Ovary (tissue), 3 donors: ENCODE results near the gene IL1RAPL1.

ENCODE experiments used
- EP300 ChIP-seq: sonication (generic); formaldehyde crosslinking; IDR thresholded peaks from one replicate; pipeline ENCODE4 v1.6.1; 2017; ENCODE audit warnings: antibody characterized with exemption
- TF ChIP-seq, protein P1 (sequence below), 3 donors: fragments of 450-650 bp in 2 of 3; fragments of 200-600 bp in 1 of 3; IDR thresholded peaks; one replicate each; pipeline versions ENCODE4 v1.5.1 to v1.8.0; 2016 to 2022; ENCODE audit warnings: antibody characterized with exemption in 3 of 3, mild to moderate bottlenecking in 1 of 3
- donor health status: DM: no; HTN: no; CAD: no.

DNA sequence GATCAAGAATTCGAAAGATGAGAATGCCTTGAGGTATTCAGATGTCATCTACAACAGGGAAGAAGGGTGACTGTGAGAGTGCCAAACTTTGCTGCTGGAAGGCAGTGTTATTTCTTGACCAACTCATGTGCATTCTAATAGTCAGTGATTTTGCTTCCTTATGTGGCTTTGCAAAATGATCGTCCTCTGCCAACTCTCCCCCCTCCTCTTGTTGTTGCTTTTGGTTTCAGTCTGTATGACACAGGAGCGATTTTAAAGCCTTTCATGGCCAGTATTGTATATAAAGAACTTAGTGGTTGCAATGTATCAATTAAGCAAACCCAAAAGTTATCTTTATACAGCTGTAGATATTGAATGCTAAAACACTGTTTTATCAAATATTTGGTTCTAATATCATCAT, 379.1 kb downstream of the IL1RAPL1 start:
- no peak for TF ChIP-seq EP300
- TF ChIP-seq, protein P1, sequence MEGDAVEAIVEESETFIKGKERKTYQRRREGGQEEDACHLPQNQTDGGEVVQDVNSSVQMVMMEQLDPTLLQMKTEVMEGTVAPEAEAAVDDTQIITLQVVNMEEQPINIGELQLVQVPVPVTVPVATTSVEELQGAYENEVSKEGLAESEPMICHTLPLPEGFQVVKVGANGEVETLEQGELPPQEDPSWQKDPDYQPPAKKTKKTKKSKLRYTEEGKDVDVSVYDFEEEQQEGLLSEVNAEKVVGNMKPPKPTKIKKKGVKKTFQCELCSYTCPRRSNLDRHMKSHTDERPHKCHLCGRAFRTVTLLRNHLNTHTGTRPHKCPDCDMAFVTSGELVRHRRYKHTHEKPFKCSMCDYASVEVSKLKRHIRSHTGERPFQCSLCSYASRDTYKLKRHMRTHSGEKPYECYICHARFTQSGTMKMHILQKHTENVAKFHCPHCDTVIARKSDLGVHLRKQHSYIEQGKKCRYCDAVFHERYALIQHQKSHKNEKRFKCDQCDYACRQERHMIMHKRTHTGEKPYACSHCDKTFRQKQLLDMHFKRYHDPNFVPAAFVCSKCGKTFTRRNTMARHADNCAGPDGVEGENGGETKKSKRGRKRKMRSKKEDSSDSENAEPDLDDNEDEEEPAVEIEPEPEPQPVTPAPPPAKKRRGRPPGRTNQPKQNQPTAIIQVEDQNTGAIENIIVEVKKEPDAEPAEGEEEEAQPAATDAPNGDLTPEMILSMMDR (IDR thresholded peaks at IDR 0.05): no peak
